Omental fat pad (tissue), 4 donors: ENCODE data around the gene ATP6AP1. TPM values are rescaled to one million over a fixed set of nuclear protein-coding genes. Genes with fewer than 3 reads are reported as not detected.

ENCODE experiments used
- ATAC-seq: fragments of 150-250 bp; one replicate; pipeline ENCODE4 v1.9.1; 2016; ENCODE audit warnings: mild to moderate bottlenecking, moderate library complexity; ENCODE audit not compliant: low FRiP score
- DNase-seq: peaks from one replicate; pipeline ENCODE4 v3.0.0-alpha.2; 2019; ENCODE audit warnings: low spot score
- small RNA-seq: library from RNA; depleted of rRNA; stranded (forward); fragments of <200 nt; gene quantifications from one replicate; pipeline ENCODE3, GENCODE V24; 2016
- total RNA-seq, 4 donors: library from RNA; depleted of rRNA; stranded (reverse); fragments of >200 nt; gene quantifications; one replicate each; pipeline ENCODE4 v1.1.0, GENCODE V29; 2016
- TF ChIP-seq, protein P1 (sequence below), 3 donors: fragments of 450-650 bp; IDR thresholded peaks; one replicate each; pipeline ENCODE4 v1.5.1; 2016 to 2017; ENCODE audit warnings: antibody characterized with exemption in 3 of 3, mild to moderate bottlenecking in 3 of 3, moderate library complexity in 2 of 3

The ATP6AP1 gene
- total RNA-seq, 4 donors from 2014 or later = 23.8 to 51.8 (median 37.2) TPM

DNA sequence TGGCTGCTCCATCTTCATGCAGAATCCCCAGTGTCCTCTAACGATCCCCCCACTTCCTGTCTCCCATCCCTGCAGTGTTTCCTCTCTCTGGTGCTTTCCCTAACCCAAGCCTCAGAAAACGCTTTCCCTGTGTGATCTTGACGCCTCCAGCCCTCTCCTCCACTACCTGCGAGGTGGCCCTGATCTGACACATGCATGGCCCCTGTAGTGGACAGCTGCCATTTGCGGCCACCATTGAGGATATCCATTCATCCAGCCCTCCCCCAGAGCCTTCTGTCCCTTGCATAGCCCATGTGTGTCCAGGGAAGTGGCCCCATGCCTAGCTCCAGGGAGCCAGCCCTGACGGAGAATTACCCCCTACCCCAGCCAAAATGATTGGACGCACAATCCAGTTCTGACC, 54.8 kb downstream of the ATP6AP1 start:
- no peak for ATAC-seq
- no peak for DNase-seq
- TF ChIP-seq, protein P1, sequence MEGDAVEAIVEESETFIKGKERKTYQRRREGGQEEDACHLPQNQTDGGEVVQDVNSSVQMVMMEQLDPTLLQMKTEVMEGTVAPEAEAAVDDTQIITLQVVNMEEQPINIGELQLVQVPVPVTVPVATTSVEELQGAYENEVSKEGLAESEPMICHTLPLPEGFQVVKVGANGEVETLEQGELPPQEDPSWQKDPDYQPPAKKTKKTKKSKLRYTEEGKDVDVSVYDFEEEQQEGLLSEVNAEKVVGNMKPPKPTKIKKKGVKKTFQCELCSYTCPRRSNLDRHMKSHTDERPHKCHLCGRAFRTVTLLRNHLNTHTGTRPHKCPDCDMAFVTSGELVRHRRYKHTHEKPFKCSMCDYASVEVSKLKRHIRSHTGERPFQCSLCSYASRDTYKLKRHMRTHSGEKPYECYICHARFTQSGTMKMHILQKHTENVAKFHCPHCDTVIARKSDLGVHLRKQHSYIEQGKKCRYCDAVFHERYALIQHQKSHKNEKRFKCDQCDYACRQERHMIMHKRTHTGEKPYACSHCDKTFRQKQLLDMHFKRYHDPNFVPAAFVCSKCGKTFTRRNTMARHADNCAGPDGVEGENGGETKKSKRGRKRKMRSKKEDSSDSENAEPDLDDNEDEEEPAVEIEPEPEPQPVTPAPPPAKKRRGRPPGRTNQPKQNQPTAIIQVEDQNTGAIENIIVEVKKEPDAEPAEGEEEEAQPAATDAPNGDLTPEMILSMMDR (IDR thresholded peaks at IDR 0.05) = no peak

DNA sequence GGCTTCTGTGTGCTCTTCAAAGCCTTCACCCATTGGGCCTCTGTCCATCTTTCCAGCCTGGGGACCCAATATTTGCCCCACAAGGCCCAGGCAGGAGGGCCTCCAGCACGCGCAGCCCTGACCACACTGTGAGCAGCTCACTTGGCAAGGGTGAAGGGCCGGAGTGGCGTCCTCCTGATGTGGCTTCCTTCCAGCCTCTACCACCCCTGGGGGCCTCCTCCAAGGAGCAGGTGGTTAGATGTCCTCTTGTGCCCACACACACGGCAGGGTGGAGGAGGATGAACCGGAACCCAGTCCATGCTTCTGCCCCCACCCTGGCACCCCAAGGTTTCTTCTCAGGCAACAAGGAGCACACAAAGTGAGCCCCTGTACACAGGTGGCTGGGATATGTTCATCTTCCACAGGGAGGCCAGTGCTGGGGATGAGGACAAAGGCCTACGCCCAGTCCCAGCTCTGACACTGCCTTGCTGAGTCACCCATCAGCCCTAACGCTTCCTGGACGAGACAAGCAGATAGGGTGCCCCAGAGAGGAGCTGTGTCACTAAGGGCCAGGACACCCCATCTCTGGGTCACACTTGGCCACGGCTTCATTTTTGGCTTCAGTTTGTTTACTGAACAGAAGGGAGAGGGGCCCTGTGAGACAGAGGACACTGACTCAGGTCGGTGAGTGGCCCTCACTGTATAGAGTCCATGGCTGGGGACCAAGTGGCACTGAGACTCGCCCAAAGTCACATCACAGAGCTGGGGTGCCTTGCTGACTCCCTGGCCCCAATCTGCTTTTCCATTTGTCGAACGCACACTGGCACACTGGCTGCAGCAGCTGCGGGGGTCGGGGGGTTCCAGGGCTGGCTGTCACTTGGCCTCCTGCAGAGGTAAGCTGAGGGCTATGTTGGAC, 56.0 kb downstream of the ATP6AP1 start:
- TF ChIP-seq, protein P1 (IDR thresholded peaks at IDR 0.05) = no peak
- ATAC-seq (no peak), DNase-seq (no peak)

DNA sequence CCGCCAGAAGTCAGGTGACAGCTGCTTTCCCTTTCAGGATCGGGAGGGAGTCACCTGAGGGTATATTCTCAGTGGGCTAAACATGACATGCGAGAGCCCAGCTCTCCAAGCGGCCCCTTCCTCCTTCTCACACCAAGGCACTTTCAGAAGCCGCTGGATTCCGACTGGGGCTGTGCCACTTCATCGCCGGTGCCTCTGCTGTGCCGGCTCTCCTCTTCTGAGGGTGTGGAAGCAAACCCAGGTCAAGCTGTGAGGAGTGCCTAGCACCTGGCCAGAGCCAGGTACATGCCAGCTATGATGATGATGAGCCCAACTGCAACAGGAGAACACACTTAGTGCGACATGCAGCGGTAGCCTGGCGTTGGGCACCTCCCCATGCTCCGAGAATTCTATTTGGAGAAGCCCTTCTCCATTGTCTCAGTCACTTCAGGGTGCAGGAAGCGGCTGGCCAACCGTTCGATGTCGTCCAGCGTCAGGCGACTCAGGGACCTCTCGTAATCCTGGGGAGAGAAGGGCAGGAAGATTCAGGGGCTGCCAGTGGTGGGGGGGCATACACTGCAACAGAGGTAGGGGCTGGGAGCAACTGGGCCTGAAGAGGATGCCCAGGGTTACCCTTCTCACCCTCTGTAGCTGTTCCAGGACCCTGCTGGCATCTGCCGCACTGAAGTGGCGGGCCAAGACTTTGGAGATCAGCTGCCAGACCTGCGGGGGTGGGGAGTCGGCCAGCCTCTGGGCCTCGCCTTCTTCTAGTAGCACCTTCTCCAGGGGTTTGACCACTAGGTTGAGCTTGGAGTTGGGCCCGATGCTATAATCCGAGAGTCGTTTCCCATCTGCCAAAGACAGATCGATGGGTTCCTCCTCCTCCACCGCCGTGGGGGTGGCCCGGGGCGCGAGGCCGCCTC, 56.9 kb downstream of the ATP6AP1 start:
- TF ChIP-seq, protein P1 (IDR thresholded peaks at IDR 0.05) = no peak
- ATAC-seq = no peak
- DNase-seq = no peak

DNA sequence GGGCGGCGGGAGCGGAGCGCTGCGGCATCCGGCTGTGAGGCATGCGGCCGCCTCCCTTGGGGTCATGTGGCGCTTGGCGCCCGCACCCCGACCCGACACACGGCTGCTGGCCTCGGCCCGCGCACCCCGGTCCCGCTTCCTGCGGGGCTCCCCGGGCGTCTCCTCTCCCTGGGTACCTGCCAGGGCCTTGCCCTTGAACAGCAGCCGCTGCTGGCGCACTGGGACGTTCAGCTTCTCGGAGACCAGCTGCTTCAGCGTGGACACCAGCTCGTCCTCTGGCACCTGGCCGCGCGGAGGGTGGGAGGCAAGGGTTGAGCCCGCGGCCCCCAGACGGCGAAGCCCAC, 57.5 kb downstream of the ATP6AP1 start:
- no peak for ATAC-seq
- no peak for DNase-seq
- TF ChIP-seq, protein P1 (IDR thresholded peaks at IDR 0.05) = no peak

Small RNA genes within 50 kb of the gene (small RNA-seq; reads per million reads assigned to genes)
- gene MIR6858 (0.90 reads per million), gene SNORA70 (not detected)

Other genes with a start within 250 kb of the ATP6AP1 start
- not detected for gene OPN1MW, start 246.1 kb upstream of the ATP6AP1 start, total RNA-seq
- gene OPN1MW2, start 208.9 kb upstream of the ATP6AP1 start, total RNA-seq = not detected
- gene OPN1MW3, start 171.1 kb upstream of the ATP6AP1 start, total RNA-seq = not detected
- gene TEX28, start 133.6 kb upstream of the ATP6AP1 start, total RNA-seq = not detected
- under 1 TPM in 2 of 4 donors, not detected in 2; 0.38 to 0.48 TPM for gene TKTL1, start 132.9 kb upstream of the ATP6AP1 start, total RNA-seq
- 1,000 to 10,000 TPM in 1 of 4 donors, 100 to 1,000 TPM in 3; 496 to 1,133 (median 729) TPM for gene FLNA, start 54.0 kb upstream of the ATP6AP1 start, total RNA-seq
- gene EMD, start 49.4 kb upstream of the ATP6AP1 start, total RNA-seq = 10 to 100 TPM; 25.7 to 61.8 (median 53.2) TPM
- 1,000 to 10,000 TPM; 6,220 to 8,957 (median 7,673) TPM for gene RPL10, start 30.3 kb upstream of the ATP6AP1 start, total RNA-seq
- 10 to 100 TPM; 33.4 to 47.3 (median 38.8) TPM for gene DNASE1L1, start 19.4 kb upstream of the ATP6AP1 start, total RNA-seq
- gene TAFAZZIN, start 17.1 kb upstream of the ATP6AP1 start, total RNA-seq = 10 to 100 TPM; 20.8 to 76.3 (median 33.1) TPM
- 100 to 1,000 TPM in 2 of 4 donors, 10 to 100 TPM in 2; 75.3 to 119 (median 96.9) TPM for gene GDI1, start 8.5 kb downstream of the ATP6AP1 start, total RNA-seq
- 10 to 100 TPM; 49.2 to 83.2 (median 74.9) TPM for gene FAM50A, start 15.5 kb downstream of the ATP6AP1 start, total RNA-seq
- gene PLXNA3, start 29.6 kb downstream of the ATP6AP1 start, total RNA-seq = 10 to 100 TPM in 2 of 4 donors, 1 to 10 TPM in 2; 9.7 to 16.9 (median 11.3) TPM
- 10 to 100 TPM; 12.0 to 26.6 (median 19.7) TPM for gene LAGE3, start 50.6 kb downstream of the ATP6AP1 start, total RNA-seq
- 10 to 100 TPM; 21.3 to 43.0 (median 34.0) TPM for gene UBL4A, start 57.9 kb downstream of the ATP6AP1 start, total RNA-seq
- gene SLC10A3, start 62.0 kb downstream of the ATP6AP1 start, total RNA-seq = 10 to 100 TPM; 22.9 to 29.7 (median 26.9) TPM
- gene FAM3A, start 87.6 kb downstream of the ATP6AP1 start, total RNA-seq = 10 to 100 TPM; 27.7 to 58.3 (median 34.7) TPM
- 10 to 100 TPM; 42.1 to 76.7 (median 58.5) TPM for gene G6PD, start 118.2 kb downstream of the ATP6AP1 start, total RNA-seq
- gene IKBKG, start 118.9 kb downstream of the ATP6AP1 start, total RNA-seq = 10 to 100 TPM in 3 of 4 donors, 1 to 10 TPM in 1; 7.5 to 15.4 (median 12.3) TPM
- gene CTAG1A, start 156.5 kb downstream of the ATP6AP1 start, total RNA-seq = not detected
- not detected for gene CTAG1B, start 190.6 kb downstream of the ATP6AP1 start, total RNA-seq
- not detected for gene CTAG2, start 224.9 kb downstream of the ATP6AP1 start, total RNA-seq